ENCODE measurements around the gene KIFBP. TPM values are rescaled to one million over a fixed set of nuclear protein-coding genes. Genes with fewer than 3 reads are reported as not detected.

The KIFBP gene
- total and polyA plus RNA-seq, 2 of the 13 experiments (the other 11 are each of a cell fraction or from before 2014, with no cell fraction given), result 13.0 to 21.9 TPM

DNA sequence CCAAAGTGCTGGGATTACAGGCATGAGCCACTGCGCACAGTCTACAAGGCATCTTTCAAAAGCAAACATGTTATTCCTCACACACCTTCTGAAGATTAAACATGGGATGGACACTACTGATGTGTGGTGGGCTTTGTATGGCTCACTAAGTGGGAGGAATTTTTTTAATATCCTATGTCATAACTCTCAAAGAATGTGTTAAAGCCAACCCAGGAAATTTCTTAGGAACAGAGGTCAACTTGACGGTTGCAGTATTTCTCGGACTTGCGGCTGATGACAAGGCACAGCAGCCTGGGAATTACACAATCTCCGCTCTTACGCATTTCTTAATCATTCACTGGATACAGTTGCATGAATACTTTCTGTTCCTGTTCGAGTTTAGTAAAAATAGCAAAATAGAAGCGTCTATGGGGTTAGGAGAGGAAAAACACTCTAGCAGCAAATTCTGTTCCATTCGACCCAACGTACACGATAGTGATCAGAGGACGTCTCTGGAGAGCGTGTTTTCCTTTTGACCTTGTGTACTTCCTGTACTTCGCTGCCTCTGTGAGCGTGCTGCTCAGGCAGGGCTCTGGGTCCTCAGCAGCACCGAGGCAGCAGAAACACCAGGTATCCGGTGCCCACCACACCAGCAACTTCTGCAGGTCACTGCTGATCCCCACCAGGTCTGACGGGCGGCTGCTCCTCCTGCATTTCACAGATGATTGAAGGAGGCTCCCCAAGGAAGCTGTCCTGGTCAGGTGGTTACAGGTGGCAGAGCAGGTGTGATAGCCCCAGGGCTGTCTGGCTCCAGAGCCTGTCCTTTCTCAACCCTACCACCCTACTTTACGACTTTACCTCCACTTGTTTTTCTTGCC is 72.9 kb downstream of the KIFBP start (continued):
- TF ChIP-seq, protein P1, sequence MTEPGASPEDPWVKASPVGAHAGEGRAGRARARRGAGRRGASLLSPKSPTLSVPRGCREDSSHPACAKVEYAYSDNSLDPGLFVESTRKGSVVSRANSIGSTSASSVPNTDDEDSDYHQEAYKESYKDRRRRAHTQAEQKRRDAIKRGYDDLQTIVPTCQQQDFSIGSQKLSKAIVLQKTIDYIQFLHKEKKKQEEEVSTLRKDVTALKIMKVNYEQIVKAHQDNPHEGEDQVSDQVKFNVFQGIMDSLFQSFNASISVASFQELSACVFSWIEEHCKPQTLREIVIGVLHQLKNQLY (CRISPR knock-in tag; IDR thresholded peaks at IDR 0.05), result 0 out of 2 replicates have a peak, but pooled peaks have one; percentile 24
- TF ChIP-seq ERF (CRISPR knock-in tag; IDR thresholded peaks at IDR 0.05), result no peak; the same call in 1 of the 2 replicates
- no peak for TF ChIP-seq ZNF652 (CRISPR knock-in tag; IDR thresholded peaks at IDR 0.05; ENCODE audit: borderline replicate concordance, low read depth)
- TF ChIP-seq ZBTB3 (CRISPR knock-in tag; IDR thresholded peaks at IDR 0.05; ENCODE audit: borderline replicate concordance, low read depth), result no peak
- TF ChIP-seq, protein P2, sequence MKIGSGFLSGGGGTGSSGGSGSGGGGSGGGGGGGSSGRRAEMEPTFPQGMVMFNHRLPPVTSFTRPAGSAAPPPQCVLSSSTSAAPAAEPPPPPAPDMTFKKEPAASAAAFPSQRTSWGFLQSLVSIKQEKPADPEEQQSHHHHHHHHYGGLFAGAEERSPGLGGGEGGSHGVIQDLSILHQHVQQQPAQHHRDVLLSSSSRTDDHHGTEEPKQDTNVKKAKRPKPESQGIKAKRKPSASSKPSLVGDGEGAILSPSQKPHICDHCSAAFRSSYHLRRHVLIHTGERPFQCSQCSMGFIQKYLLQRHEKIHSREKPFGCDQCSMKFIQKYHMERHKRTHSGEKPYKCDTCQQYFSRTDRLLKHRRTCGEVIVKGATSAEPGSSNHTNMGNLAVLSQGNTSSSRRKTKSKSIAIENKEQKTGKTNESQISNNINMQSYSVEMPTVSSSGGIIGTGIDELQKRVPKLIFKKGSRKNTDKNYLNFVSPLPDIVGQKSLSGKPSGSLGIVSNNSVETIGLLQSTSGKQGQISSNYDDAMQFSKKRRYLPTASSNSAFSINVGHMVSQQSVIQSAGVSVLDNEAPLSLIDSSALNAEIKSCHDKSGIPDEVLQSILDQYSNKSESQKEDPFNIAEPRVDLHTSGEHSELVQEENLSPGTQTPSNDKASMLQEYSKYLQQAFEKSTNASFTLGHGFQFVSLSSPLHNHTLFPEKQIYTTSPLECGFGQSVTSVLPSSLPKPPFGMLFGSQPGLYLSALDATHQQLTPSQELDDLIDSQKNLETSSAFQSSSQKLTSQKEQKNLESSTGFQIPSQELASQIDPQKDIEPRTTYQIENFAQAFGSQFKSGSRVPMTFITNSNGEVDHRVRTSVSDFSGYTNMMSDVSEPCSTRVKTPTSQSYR (CRISPR knock-in tag; IDR thresholded peaks at IDR 0.05; ENCODE audit: borderline replicate concordance), result no peak
- TF ChIP-seq SRY (CRISPR knock-in tag; IDR thresholded peaks at IDR 0.05), result no peak
- no peak for TF ChIP-seq THYN1 (CRISPR knock-in tag; IDR thresholded peaks at IDR 0.05; ENCODE audit: borderline replicate concordance, low read depth)
- 0 out of 2 replicates have a peak, but pooled peaks have one; percentile 14 for TF ChIP-seq NAIF1 (CRISPR knock-in tag; IDR thresholded peaks at IDR 0.05; ENCODE audit: borderline replicate concordance)
- TF ChIP-seq FOXK2 (IDR thresholded peaks at IDR 0.05), result no peak
- TF ChIP-seq, protein P3, sequence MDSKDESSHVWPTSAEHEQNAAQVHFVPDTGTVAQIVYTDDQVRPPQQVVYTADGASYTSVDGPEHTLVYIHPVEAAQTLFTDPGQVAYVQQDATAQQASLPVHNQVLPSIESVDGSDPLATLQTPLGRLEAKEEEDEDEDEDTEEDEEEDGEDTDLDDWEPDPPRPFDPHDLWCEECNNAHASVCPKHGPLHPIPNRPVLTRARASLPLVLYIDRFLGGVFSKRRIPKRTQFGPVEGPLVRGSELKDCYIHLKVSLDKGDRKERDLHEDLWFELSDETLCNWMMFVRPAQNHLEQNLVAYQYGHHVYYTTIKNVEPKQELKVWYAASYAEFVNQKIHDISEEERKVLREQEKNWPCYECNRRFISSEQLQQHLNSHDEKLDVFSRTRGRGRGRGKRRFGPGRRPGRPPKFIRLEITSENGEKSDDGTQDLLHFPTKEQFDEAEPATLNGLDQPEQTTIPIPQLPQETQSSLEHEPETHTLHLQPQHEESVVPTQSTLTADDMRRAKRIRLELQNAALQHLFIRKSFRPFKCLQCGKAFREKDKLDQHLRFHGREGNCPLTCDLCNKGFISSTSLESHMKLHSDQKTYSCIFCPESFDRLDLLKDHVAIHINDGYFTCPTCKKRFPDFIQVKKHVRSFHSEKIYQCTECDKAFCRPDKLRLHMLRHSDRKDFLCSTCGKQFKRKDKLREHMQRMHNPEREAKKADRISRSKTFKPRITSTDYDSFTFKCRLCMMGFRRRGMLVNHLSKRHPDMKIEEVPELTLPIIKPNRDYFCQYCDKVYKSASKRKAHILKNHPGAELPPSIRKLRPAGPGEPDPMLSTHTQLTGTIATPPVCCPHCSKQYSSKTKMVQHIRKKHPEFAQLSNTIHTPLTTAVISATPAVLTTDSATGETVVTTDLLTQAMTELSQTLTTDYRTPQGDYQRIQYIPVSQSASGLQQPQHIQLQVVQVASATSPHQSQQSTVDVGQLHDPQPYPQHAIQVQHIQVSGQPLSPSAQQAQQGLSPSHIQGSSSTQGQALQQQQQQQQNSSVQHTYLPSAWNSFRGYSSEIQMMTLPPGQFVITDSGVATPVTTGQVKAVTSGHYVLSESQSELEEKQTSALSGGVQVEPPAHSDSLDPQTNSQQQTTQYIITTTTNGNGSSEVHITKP (CRISPR knock-in tag; IDR thresholded peaks at IDR 0.05; ENCODE audit: low read depth), result no peak
- no peak for TF ChIP-seq ZNF329 (CRISPR knock-in tag; IDR thresholded peaks at IDR 0.05; ENCODE audit: low read depth)
- no peak for TF ChIP-seq ZBTB7A (CRISPR knock-in tag; IDR thresholded peaks at IDR 0.05)
- TF ChIP-seq, protein P4, sequence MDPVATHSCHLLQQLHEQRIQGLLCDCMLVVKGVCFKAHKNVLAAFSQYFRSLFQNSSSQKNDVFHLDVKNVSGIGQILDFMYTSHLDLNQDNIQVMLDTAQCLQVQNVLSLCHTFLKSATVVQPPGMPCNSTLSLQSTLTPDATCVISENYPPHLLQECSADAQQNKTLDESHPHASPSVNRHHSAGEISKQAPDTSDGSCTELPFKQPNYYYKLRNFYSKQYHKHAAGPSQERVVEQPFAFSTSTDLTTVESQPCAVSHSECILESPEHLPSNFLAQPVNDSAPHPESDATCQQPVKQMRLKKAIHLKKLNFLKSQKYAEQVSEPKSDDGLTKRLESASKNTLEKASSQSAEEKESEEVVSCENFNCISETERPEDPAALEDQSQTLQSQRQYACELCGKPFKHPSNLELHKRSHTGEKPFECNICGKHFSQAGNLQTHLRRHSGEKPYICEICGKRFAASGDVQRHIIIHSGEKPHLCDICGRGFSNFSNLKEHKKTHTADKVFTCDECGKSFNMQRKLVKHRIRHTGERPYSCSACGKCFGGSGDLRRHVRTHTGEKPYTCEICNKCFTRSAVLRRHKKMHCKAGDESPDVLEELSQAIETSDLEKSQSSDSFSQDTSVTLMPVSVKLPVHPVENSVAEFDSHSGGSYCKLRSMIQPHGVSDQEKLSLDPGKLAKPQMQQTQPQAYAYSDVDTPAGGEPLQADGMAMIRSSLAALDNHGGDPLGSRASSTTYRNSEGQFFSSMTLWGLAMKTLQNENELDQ (CRISPR knock-in tag; IDR thresholded peaks at IDR 0.05; ENCODE audit: borderline replicate concordance), result no peak
- 0 out of 2 replicates have a peak, but pooled peaks have one; percentile 34 for TF ChIP-seq ZKSCAN8 (CRISPR knock-in tag; IDR thresholded peaks at IDR 0.05; ENCODE audit: borderline replicate concordance)
- no peak for TF ChIP-seq NR3C1 (CRISPR knock-in tag; IDR thresholded peaks at IDR 0.05)
- TF ChIP-seq ZNF10 (CRISPR knock-in tag; IDR thresholded peaks at IDR 0.05; ENCODE audit: borderline replicate concordance, low read depth), result no peak
- TF ChIP-seq, protein P5, sequence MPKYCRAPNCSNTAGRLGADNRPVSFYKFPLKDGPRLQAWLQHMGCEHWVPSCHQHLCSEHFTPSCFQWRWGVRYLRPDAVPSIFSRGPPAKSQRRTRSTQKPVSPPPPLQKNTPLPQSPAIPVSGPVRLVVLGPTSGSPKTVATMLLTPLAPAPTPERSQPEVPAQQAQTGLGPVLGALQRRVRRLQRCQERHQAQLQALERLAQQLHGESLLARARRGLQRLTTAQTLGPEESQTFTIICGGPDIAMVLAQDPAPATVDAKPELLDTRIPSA (CRISPR knock-in tag; IDR thresholded peaks at IDR 0.05; ENCODE audit: borderline replicate concordance), result no peak
